HUES64 (cell line): ENCODE results near the gene HESX1. TPM values are rescaled to one million over a fixed set of nuclear protein-coding genes. Genes with fewer than 3 reads are reported as not detected.

Source experiments
- H3K27ac ChIP-seq: 2 replicates; pipeline ENCODE4 v1.7.0; 2013; ENCODE audit warnings: low read depth, low read length, inconsistent platforms
- H3K27me3 ChIP-seq: 2 replicates; pipeline ENCODE4 v1.6.1; 2013; ENCODE audit warnings: mild to moderate bottlenecking, low read length; ENCODE audit not compliant: insufficient read depth
- H3K36me3 ChIP-seq: 2 replicates; pipeline ENCODE4 v1.6.1; 2013; ENCODE audit warnings: mild to moderate bottlenecking, low read length; ENCODE audit not compliant: insufficient read depth
- H3K4me1 ChIP-seq: 2 replicates; pipeline ENCODE4 v1.6.1; 2013; ENCODE audit warnings: mild to moderate bottlenecking, low read length, moderate library complexity; ENCODE audit not compliant: insufficient read depth
- H3K4me3 ChIP-seq: 2 replicates; pipeline ENCODE4 v1.5.1; 2013; ENCODE audit warnings: mild to moderate bottlenecking, low read length, moderate library complexity
- H3K9ac ChIP-seq: 2 replicates; pipeline ENCODE4 v1.6.1; 2013; ENCODE audit warnings: mild to moderate bottlenecking, low read depth, low read length
- H3K9me3 ChIP-seq: 2 replicates; pipeline ENCODE4 v1.6.1; 2013; ENCODE audit warnings: low read depth, low read length; ENCODE audit not compliant: insufficient read depth
- WGBS: fragments of 150-250, 120-280 bp; methylation state at CpG from one replicate; pipeline ENCODE4 v1.1.7; 2013; ENCODE audit warnings: missing lambda C conversion rate; 5-methylcytosine and 5-hydroxymethylcytosine counted together
- polyA plus RNA-seq, 2 experiments: library from polyadenylated mRNA; stranded (reverse); fragments of 50-300 nt; gene quantifications; one replicate each; pipeline ENCODE4 v1.2.3, GENCODE V29; 2013

Gene HESX1
- 12.1 TPM for polyA plus RNA-seq (2013, experiment 1 of 2)
- polyA plus RNA-seq (2013, experiment 2 of 2) = 7.0 TPM

DNA sequence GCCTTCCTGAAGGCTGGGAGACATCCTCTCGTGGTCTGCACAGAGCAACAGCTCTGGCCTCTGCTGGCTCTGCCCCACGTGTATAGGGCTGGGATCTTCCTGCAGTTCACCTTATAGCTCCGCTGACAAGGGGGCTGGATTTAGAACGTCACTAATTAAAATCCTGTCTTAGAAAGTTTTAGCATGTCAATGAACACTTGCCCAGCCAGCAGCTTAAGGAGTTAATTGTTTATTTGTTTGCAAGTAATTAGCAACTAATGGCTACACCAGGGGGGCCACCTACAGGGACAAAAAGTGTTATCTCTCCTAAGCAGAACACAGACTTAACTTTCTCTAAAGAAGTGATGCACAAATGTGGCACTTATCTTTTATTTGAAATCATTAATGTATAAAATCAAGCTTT lies at the start of gene HESX1:
Gene HESX1, minus strand, starts transcription at position 84 of the 403 bp plus-strand sequence. Its CDS starts 60 bp downstream, at position 24.
- Histone ChIP-seq H3K9me3 (no peaks in the 10 kb centered on the region), H3K4me3 (peak within 1 kb of the TSS; percentile 62), H3K4me1 (peaks cover 38% of the 10 kb centered on the region), H3K27me3 (peaks cover 22% of the 10 kb centered on the region), H3K9ac (no peak within 1 kb of the TSS), H3K36me3 (no peaks in the 10 kb centered on the region), H3K27ac (peak within 1 kb of the TSS; percentile 68; the same call in 1 of the 2 replicates)
- WGBS = 0% methylated on average over 4 of the region's 4 CpGs

- H3K9ac ChIP-seq = no peak overlapping the region
- 78% methylated on average over 1 of the region's 2 CpGs for WGBS
- no peaks in the 10 kb centered on the region for H3K9me3 ChIP-seq
- no peak overlapping the region for H3K4me3 ChIP-seq
- no peak overlapping the region for H3K27ac ChIP-seq
- H3K36me3 ChIP-seq = peaks cover 93% of the 10 kb centered on the region
- H3K27me3 ChIP-seq = no peaks in the 10 kb centered on the region
- H3K4me1 ChIP-seq = no peaks in the 10 kb centered on the region
Observed at GRCh38 chr3:57244946-57245345, 45.2 kb upstream of the HESX1 start.

GRCh38 chr3:57234613-57235575 lies 35.1 kb upstream of the HESX1 start:
- Histone ChIP-seq H3K27me3 (no peaks in the 10 kb centered on the region), H3K36me3 (peaks cover 25% of the 10 kb centered on the region), H3K4me3 (no peak overlapping the region), H3K27ac (no peak overlapping the region), H3K9ac (no peak overlapping the region), H3K9me3 (no peaks in the 10 kb centered on the region), H3K4me1 (no peaks in the 10 kb centered on the region)
- WGBS = 93% methylated on average over 11 of the region's 13 CpGs

- no CpG with 5 or more reads among the region's 2 CpGs for WGBS
- Histone ChIP-seq H3K9ac (no peak overlapping the region), H3K4me1 (0 out of 2 replicates have a peak, but pooled peaks cover 1% of the 10 kb centered on the region), H3K27ac (no peak overlapping the region), H3K4me3 (no peak overlapping the region), H3K9me3 (no peaks in the 10 kb centered on the region), H3K36me3 (peaks cover 16% of the 10 kb centered on the region), H3K27me3 (peaks cover 5% of the 10 kb centered on the region; the same call in 1 of the 2 replicates)
Observed at GRCh38 chr3:57233799-57234198, 34.0 kb upstream of the HESX1 start.

GRCh38 chr3:57230006-57230405 lies 30.2 kb upstream of the HESX1 start:
- Histone ChIP-seq H3K9me3 (no peaks in the 10 kb centered on the region), H3K27ac (no peak overlapping the region), H3K4me1 (peaks cover 15% of the 10 kb centered on the region), H3K36me3 (no peaks in the 10 kb centered on the region), H3K27me3 (peaks cover 18% of the 10 kb centered on the region; the same call in 1 of the 2 replicates), H3K4me3 (no peak overlapping the region), H3K9ac (no peak overlapping the region)
- 92% methylated on average over 2 of the region's 2 CpGs for WGBS

DNA sequence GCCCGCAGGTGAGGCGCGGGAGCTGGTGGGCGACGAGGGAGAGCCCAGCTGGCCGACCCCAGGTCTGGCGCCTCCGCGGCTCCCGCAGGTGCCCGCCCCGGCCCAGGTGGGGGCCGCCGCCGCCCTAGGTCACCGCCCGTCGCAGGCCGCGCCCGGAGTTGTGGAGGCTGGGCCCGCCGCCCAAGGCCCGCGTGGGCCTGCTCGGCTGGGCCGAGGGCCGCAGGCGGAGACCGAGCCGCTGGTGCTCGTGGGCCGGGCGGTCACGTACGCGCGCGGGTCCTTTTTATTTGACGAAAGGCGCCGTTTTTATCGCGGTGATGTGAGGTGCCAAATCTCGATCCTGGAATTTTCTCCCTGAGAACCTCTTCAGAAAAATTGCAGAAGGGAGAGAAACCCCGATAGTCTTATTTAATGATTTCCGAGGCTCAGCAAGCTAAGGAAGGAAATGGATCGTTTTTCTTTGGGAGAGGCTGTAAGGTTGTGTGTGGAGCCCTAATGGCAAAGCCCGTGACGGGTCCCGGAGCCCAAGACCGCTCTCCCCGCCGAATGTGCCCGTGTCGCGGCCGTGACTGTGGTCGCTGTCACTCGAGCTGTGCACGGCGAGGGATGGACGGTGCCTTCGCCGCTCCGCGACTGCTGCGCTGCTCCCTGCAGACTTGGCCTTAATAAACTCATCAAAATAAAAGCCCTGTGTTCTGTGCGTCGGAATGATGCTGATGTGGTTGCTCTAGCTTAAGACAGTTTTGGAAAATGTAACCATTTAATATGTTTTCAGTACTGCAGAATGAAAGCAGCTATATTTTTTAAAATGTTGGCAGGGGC lies 28.4 kb upstream of the HESX1 start:
- Histone ChIP-seq H3K27ac (peak overlapping the region; percentile 34; the same call in 1 of the 2 replicates), H3K9me3 (no peaks in the 10 kb centered on the region)
- WGBS = under 1% methylated on average over 69 of the region's 70 CpGs

DNA sequence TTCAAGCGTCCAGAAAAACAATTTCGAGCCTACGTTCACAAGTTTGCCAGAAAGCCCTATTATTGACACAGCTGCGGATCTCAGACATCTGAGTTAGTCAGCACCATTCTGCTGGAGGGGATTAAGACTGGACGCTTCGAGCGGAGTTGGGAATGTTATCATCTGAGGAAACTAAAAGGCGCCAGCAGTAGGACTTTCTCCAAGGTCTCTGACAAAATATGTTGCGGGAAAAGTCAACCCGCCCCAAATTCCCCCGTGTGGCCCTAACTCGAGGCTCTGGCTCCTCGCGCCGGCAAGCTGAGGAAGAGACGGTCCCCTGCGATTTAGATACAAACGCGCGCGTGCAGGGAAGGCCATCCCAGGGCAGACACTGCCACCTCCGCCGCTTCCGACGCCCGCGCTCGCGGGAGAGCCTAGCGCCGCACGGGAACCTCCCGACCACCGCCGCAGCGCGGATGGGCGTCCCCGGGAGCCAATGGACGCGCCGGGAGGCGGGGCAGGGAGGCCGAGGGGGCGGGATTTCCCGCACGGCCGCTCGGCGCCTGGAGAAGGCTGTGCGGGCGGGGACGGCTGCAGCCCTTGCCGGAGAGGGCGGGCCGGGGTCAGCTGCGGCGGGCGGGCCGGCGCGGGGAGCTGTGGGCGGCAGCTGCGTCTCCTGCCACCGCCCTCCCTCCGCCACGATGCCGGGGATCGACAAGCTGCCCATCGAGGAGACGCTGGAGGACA lies 27.6 kb upstream of the HESX1 start, which contains the start of gene APPL1:
Gene APPL1, plus strand, starts transcription at position 526 of the 726 bp plus-strand sequence. Its CDS starts 155 bp downstream, at position 681.
- Histone ChIP-seq H3K36me3 (no peaks in the 10 kb centered on the region), H3K27ac (peak within 1 kb of the TSS; percentile 72), H3K9ac (peak within 1 kb of the TSS; percentile 82), H3K27me3 (peaks cover 18% of the 10 kb centered on the region; the same call in 1 of the 2 replicates), H3K4me3 (peak within 1 kb of the TSS; percentile 98), H3K4me1 (peaks cover 15% of the 10 kb centered on the region), H3K9me3 (no peaks in the 10 kb centered on the region)
- WGBS = 2% methylated on average over 71 of the region's 71 CpGs

More for the DNA sequence above, 28.4 kb upstream of the HESX1 start:
- H3K27me3 ChIP-seq = peaks cover 18% of the 10 kb centered on the region; the same call in 1 of the 2 replicates
- peaks cover 15% of the 10 kb centered on the region for H3K4me1 ChIP-seq
- H3K4me3 ChIP-seq = peak overlapping the region; percentile 98
- peak overlapping the region; percentile 82 for H3K9ac ChIP-seq
- no peaks in the 10 kb centered on the region for H3K36me3 ChIP-seq

GRCh38 chr3:57226176-57226575 lies 26.4 kb upstream of the HESX1 start:
- H3K4me3 ChIP-seq = no peak overlapping the region
- H3K9me3 ChIP-seq = no peaks in the 10 kb centered on the region
- H3K27me3 ChIP-seq = peaks cover 18% of the 10 kb centered on the region; the same call in 1 of the 2 replicates
- H3K27ac ChIP-seq = no peak overlapping the region
- H3K36me3 ChIP-seq = no peaks in the 10 kb centered on the region
- no peak overlapping the region for H3K9ac ChIP-seq
- H3K4me1 ChIP-seq = peaks cover 15% of the 10 kb centered on the region
- WGBS = 100% methylated on average over 1 of the region's 2 CpGs

GRCh38 chr3:57224856-57225255 lies 25.1 kb upstream of the HESX1 start:
- Histone ChIP-seq H3K4me3 (no peak overlapping the region), H3K27ac (no peak overlapping the region), H3K4me1 (peaks cover 15% of the 10 kb centered on the region), H3K9me3 (no peaks in the 10 kb centered on the region), H3K9ac (no peak overlapping the region), H3K27me3 (peaks cover 18% of the 10 kb centered on the region; the same call in 1 of the 2 replicates), H3K36me3 (no peaks in the 10 kb centered on the region)
- WGBS = 72% methylated on average over 3 of the region's 4 CpGs

- WGBS = 63% methylated on average over 2 of the region's 2 CpGs
Observed at GRCh38 chr3:57221883-57222282, 22.1 kb upstream of the HESX1 start.

More at GRCh38 chr3:57221883-57222282, 22.1 kb upstream of the HESX1 start:
- Histone ChIP-seq H3K27me3 (0 out of 2 replicates have a peak, but pooled peaks cover 4% of the 10 kb centered on the region), H3K36me3 (no peaks in the 10 kb centered on the region), H3K4me1 (peaks cover 9% of the 10 kb centered on the region), H3K9ac (no peak overlapping the region), H3K4me3 (no peak overlapping the region), H3K27ac (no peak overlapping the region), H3K9me3 (no peaks in the 10 kb centered on the region)
